K562 (cell line): ENCODE data around the gene CCNY.

ENCODE experiments used
- CBFA2T3 ChIP-seq: fragments of 450-650 bp; IDR thresholded peaks from 2 replicates; pipeline ENCODE4 v1.6.1; 2017
- CREB3 ChIP-seq: fragments of 450-650 bp; conservative IDR thresholded peaks from 2 replicates; pipeline ENCODE4 v1.6.1; 2016; ENCODE audit warnings: missing genetic modification characterization, low read depth, mild to moderate bottlenecking, missing compliant biosample characterization, moderate library complexity
- CTCF ChIP-seq, 3 experiments: IDR thresholded peaks in 2 of 3; conservative IDR thresholded peaks in 1 of 3; 2 replicates each; pipeline ENCODE4 v1.5.1; 2011 to 2012; ENCODE audit warnings: low read length in 3 of 3, mild to moderate bottlenecking in 3 of 3, control low read depth in 2 of 3, improper control_type of control experiment in 1 of 3, inconsistent platforms in 1 of 3, low read depth in 1 of 3, mixed read lengths in 1 of 3, moderate library complexity in 1 of 3; ENCODE audit not compliant: insufficient read depth in 2 of 3
- ETS2 ChIP-seq: IDR thresholded peaks from 2 replicates; pipeline ENCODE4 v1.6.1; 2016; ENCODE audit warnings: borderline replicate concordance, missing genetic modification characterization, mild to moderate bottlenecking, moderate library complexity, missing compliant biosample characterization; ENCODE audit not compliant: poor library complexity, severe bottlenecking
- FOXA1 ChIP-seq: fragments of 450-650 bp; IDR thresholded peaks from 2 replicates; pipeline ENCODE4 v1.6.1; 2016; ENCODE audit warnings: mild to moderate bottlenecking, borderline replicate concordance
- PHTF2 ChIP-seq: fragments of 250-450 bp; sonication (Bioruptor Pico); IDR thresholded peaks from 2 replicates; pipeline ENCODE4 v1.5.0; 2021; ENCODE audit warnings: mild to moderate bottlenecking
- PTBP1 ChIP-seq: fragments of 200-400 bp; formaldehyde crosslinking; IDR thresholded peaks from 2 replicates; pipeline ENCODE4 v1.6.1; 2017; ENCODE audit warnings: low read depth, low read length
- SMARCC2 ChIP-seq: fragments of 450-650 bp; IDR thresholded peaks from 2 replicates; pipeline ENCODE4 v1.6.1; 2017; ENCODE audit warnings: antibody characterized with exemption, moderate library complexity, mild to moderate bottlenecking, low read depth
- ZFX ChIP-seq: sonication (generic); formaldehyde crosslinking; IDR thresholded peaks from 2 replicates; pipeline ENCODE4 v1.8.0; 2022; ENCODE audit warnings: mild to moderate bottlenecking, missing genetic modification reagents, moderate library complexity
- ZNF3 ChIP-seq: fragments of 250-450 bp; sonication (Bioruptor Pico); IDR thresholded peaks from 2 replicates; pipeline ENCODE4 v1.5.0; 2021; ENCODE audit warnings: mild to moderate bottlenecking, moderate library complexity
- TF ChIP-seq, protein P1 (sequence below): sonication (generic); formaldehyde crosslinking; IDR thresholded peaks from 2 replicates; pipeline ENCODE4 v1.8.1; 2023; ENCODE audit warnings: mild to moderate bottlenecking, missing genetic modification reagents

GRCh38 chr10:35508647-35509046 lies 172.3 kb downstream of the CCNY start:
- TF ChIP-seq CTCF (IDR thresholded peaks at IDR 0.05 in 2 of 3, conservative IDR thresholded peaks at IDR 0.05 in 1 of 3; ENCODE audit: insufficient read depth in 2 of 3, low read depth in 1 of 3, low read length in 3 of 3) = no peak
- no peak for TF ChIP-seq CBFA2T3
- no peak for TF ChIP-seq FOXA1
- TF ChIP-seq ZNF3 (CRISPR knock-in tag) = no peak
- TF ChIP-seq CREB3 = no peak
- TF ChIP-seq, protein P1, sequence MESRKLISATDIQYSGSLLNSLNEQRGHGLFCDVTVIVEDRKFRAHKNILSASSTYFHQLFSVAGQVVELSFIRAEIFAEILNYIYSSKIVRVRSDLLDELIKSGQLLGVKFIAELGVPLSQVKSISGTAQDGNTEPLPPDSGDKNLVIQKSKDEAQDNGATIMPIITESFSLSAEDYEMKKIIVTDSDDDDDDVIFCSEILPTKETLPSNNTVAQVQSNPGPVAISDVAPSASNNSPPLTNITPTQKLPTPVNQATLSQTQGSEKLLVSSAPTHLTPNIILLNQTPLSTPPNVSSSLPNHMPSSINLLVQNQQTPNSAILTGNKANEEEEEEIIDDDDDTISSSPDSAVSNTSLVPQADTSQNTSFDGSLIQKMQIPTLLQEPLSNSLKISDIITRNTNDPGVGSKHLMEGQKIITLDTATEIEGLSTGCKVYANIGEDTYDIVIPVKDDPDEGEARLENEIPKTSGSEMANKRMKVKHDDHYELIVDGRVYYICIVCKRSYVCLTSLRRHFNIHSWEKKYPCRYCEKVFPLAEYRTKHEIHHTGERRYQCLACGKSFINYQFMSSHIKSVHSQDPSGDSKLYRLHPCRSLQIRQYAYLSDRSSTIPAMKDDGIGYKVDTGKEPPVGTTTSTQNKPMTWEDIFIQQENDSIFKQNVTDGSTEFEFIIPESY (CRISPR knock-in tag) = no peak
- no peak for TF ChIP-seq ZFX (CRISPR knock-in tag)
- no peak for TF ChIP-seq ETS2
- no peak for TF ChIP-seq PHTF2
- TF ChIP-seq SMARCC2 = no peak
- TF ChIP-seq PTBP1 = no peak
